GM12878 (cell line): ENCODE data around the gene DLG2. TPM values are rescaled to one million over a fixed set of nuclear protein-coding genes. Genes with fewer than 3 reads are reported as not detected.

Experiments
- CREB1 ChIP-seq: IDR thresholded peaks from 2 replicates; pipeline ENCODE4 v1.6.1; 2012; ENCODE audit warnings: low read depth, mild to moderate bottlenecking, inconsistent platforms
- EZH2 ChIP-seq: IDR thresholded peaks from 2 replicates; pipeline ENCODE4 v1.6.1; 2012; ENCODE audit warnings: low read depth, mild to moderate bottlenecking, control low read depth, inconsistent platforms, low read length, borderline replicate concordance; ENCODE audit not compliant: control insufficient read depth
- TCF7 ChIP-seq: IDR thresholded peaks from 2 replicates; pipeline ENCODE4 v1.6.1; 2014; ENCODE audit warnings: antibody characterized with exemption, borderline replicate concordance
- polyA plus RNA-seq, 11 experiments: library from polyadenylated mRNA; depleted of rRNA in 4 of 11; unstranded in 6 of 11; stranded (reverse) in 5 of 11; fragments of >200 nt; fragmentation: Nextera tagmentation in 4 of 11; fragmentation: Illumina TruSeq in 1 of 11; extraction: Ambion mirVana in 4 of 11; extraction: Trizol in 1 of 11; gene quantifications; 1 replicate in 1 of 11; 2 replicates in 10 of 11; pipeline versions ENCODE4 v1.2.1 to v1.2.3, GENCODE V29; 2011 to 2016; ENCODE audit warnings: inconsistent platforms in 2 of 11, missing spikeins in 2 of 11, low read depth in 1 of 11
- total RNA-seq, 4 experiments: library from RNA; depleted of rRNA in 3 of 4; stranded (reverse); fragments of >200 nt in 3 of 4; fragmentation: Illumina TruSeq in 1 of 4; extraction: Trizol in 1 of 4; gene quantifications; 2 replicates each; pipeline versions ENCODE4 v1.2.1 to v1.2.3, GENCODE V29; 2013 to 2021
- TF ChIP-seq, protein P1 (sequence below): IDR thresholded peaks from 2 replicates; pipeline ENCODE4 v1.6.1; 2012; ENCODE audit warnings: improper control_type of control experiment, low read depth, low read length; ENCODE audit not compliant: insufficient replicate concordance
- TF ChIP-seq, protein P2 (sequence below): IDR thresholded peaks from 2 replicates; pipeline ENCODE4 v1.6.1; 2011; ENCODE audit warnings: low read depth, low read length, improper control_type of control experiment, borderline replicate concordance
- TF ChIP-seq, protein P3 (sequence below): fragments of 450-650 bp; formaldehyde crosslinking; IDR thresholded peaks from 2 replicates; pipeline ENCODE4 v1.4.0; 2020; ENCODE audit warnings: mild to moderate bottlenecking, moderate library complexity

The DLG2 gene
- total and polyA plus RNA-seq, 10 of the 15 experiments (the other 5 are each of a cell fraction or from before 2014, with no cell fraction given), result 0.09 to 0.98 (median 0.35) TPM

DNA sequence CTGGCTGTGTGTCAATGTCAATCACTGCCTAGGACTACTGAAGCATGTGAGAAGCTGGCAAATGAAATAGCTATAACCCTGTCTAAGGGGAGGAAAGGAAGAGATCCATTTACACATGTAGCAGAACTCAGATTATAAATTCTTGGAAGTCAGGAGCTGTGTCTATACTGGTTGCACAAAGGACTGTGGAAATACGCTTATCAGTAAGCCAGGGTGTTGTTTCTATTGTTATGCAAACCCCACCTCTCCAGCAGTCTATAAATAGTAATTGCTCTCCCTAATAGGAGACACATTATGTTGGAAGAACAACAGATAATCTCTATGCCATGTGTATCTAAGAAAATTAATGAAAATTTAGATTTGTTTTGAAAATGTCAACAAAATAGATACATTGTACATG lies 1647.6 kb downstream of the DLG2 start (continued):
- TF ChIP-seq, protein P1, sequence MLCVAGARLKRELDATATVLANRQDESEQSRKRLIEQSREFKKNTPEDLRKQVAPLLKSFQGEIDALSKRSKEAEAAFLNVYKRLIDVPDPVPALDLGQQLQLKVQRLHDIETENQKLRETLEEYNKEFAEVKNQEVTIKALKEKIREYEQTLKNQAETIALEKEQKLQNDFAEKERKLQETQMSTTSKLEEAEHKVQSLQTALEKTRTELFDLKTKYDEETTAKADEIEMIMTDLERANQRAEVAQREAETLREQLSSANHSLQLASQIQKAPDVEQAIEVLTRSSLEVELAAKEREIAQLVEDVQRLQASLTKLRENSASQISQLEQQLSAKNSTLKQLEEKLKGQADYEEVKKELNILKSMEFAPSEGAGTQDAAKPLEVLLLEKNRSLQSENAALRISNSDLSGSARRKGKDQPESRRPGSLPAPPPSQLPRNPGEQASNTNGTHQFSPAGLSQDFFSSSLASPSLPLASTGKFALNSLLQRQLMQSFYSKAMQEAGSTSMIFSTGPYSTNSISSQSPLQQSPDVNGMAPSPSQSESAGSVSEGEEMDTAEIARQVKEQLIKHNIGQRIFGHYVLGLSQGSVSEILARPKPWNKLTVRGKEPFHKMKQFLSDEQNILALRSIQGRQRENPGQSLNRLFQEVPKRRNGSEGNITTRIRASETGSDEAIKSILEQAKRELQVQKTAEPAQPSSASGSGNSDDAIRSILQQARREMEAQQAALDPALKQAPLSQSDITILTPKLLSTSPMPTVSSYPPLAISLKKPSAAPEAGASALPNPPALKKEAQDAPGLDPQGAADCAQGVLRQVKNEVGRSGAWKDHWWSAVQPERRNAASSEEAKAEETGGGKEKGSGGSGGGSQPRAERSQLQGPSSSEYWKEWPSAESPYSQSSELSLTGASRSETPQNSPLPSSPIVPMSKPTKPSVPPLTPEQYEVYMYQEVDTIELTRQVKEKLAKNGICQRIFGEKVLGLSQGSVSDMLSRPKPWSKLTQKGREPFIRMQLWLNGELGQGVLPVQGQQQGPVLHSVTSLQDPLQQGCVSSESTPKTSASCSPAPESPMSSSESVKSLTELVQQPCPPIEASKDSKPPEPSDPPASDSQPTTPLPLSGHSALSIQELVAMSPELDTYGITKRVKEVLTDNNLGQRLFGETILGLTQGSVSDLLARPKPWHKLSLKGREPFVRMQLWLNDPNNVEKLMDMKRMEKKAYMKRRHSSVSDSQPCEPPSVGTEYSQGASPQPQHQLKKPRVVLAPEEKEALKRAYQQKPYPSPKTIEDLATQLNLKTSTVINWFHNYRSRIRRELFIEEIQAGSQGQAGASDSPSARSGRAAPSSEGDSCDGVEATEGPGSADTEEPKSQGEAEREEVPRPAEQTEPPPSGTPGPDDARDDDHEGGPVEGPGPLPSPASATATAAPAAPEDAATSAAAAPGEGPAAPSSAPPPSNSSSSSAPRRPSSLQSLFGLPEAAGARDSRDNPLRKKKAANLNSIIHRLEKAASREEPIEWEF, result no peak
- no peak for TF ChIP-seq TCF7
- TF ChIP-seq, protein P2, sequence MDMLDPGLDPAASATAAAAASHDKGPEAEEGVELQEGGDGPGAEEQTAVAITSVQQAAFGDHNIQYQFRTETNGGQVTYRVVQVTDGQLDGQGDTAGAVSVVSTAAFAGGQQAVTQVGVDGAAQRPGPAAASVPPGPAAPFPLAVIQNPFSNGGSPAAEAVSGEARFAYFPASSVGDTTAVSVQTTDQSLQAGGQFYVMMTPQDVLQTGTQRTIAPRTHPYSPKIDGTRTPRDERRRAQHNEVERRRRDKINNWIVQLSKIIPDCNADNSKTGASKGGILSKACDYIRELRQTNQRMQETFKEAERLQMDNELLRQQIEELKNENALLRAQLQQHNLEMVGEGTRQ, result no peak
- TF ChIP-seq CREB1, result no peak
- TF ChIP-seq EZH2, result no peak
- TF ChIP-seq, protein P3, sequence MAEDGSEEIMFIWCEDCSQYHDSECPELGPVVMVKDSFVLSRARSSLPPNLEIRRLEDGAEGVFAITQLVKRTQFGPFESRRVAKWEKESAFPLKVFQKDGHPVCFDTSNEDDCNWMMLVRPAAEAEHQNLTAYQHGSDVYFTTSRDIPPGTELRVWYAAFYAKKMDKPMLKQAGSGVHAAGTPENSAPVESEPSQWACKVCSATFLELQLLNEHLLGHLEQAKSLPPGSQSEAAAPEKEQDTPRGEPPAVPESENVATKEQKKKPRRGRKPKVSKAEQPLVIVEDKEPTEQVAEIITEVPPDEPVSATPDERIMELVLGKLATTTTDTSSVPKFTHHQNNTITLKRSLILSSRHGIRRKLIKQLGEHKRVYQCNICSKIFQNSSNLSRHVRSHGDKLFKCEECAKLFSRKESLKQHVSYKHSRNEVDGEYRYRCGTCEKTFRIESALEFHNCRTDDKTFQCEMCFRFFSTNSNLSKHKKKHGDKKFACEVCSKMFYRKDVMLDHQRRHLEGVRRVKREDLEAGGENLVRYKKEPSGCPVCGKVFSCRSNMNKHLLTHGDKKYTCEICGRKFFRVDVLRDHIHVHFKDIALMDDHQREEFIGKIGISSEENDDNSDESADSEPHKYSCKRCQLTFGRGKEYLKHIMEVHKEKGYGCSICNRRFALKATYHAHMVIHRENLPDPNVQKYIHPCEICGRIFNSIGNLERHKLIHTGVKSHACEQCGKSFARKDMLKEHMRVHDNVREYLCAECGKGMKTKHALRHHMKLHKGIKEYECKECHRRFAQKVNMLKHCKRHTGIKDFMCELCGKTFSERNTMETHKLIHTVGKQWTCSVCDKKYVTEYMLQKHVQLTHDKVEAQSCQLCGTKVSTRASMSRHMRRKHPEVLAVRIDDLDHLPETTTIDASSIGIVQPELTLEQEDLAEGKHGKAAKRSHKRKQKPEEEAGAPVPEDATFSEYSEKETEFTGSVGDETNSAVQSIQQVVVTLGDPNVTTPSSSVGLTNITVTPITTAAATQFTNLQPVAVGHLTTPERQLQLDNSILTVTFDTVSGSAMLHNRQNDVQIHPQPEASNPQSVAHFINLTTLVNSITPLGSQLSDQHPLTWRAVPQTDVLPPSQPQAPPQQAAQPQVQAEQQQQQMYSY (CRISPR knock-in tag), result no peak
